Neural cell (in vitro differentiated cells): Measurements from ENCODE around the gene IL11RA.

Experiments used
- CTCF ChIP-seq: fragments of 450-650 bp; IDR thresholded peaks from 2 replicates; pipeline ENCODE4 v1.5.1; 2014; ENCODE audit warnings: antibody characterized with exemption, mild to moderate bottlenecking, moderate library complexity; ENCODE audit not compliant: poor library complexity, severe bottlenecking
- EP300 ChIP-seq: fragments of 450-650 bp; conservative IDR thresholded peaks from 2 replicates; pipeline ENCODE4 v1.6.1; 2014; ENCODE audit warnings: antibody characterized with exemption, mild to moderate bottlenecking, moderate library complexity; ENCODE audit not compliant: poor library complexity, severe bottlenecking
- POLR2AphosphoS5 ChIP-seq: IDR thresholded peaks from 2 replicates; pipeline ENCODE4 v1.6.1; 2012
- SMC3 ChIP-seq: fragments of 450-650 bp; conservative IDR thresholded peaks from 2 replicates; pipeline ENCODE4 v1.6.1; 2014; ENCODE audit warnings: antibody characterized with exemption, mild to moderate bottlenecking, moderate library complexity; ENCODE audit not compliant: poor library complexity

GRCh38 chr9:34675869-34676268 is 23.9 kb downstream of the IL11RA start:
- TF ChIP-seq POLR2AphosphoS5: no peak
- no peak for TF ChIP-seq CTCF
- no peak for TF ChIP-seq SMC3
- TF ChIP-seq EP300: no peak
